Right renal pelvis (tissue), 4 donors: ENCODE measurements around the gene USP6. TPM values are rescaled to one million over a fixed set of nuclear protein-coding genes. Genes with fewer than 3 reads are reported as not detected.

ENCODE experiments used
- polyA plus RNA-seq, 4 donors: library from polyadenylated mRNA; unstranded; fragments of 120-200 nt; gene quantifications; one replicate each; pipeline ENCODE4 v1.2.1, GENCODE V29; 2013; ENCODE audit not compliant: insufficient read length in 4 of 4

Gene USP6
- polyA plus RNA-seq, 4 donors, result 3.2 to 8.4 (median 4.0) TPM

Other genes with a start within 250 kb of the USP6 start
- 1 to 10 TPM; 1.0 to 3.3 (median 1.5) TPM for gene C17orf107, start 216.5 kb upstream of the USP6 start, polyA plus RNA-seq
- gene CHRNE, start 212.9 kb upstream of the USP6 start, polyA plus RNA-seq, result 1 to 10 TPM; 1.1 to 2.7 (median 1.5) TPM
- 1 to 10 TPM; 1.4 to 3.5 (median 1.8) TPM for gene GP1BA, start 183.8 kb upstream of the USP6 start, polyA plus RNA-seq
- gene SLC25A11, start 176.0 kb upstream of the USP6 start, polyA plus RNA-seq, result 10 to 100 TPM; 78.2 to 98.0 (median 79.0) TPM
- 100 to 1,000 TPM; 131 to 144 (median 138) TPM for gene RNF167, start 175.8 kb upstream of the USP6 start, polyA plus RNA-seq
- 100 to 1,000 TPM; 376 to 513 (median 389) TPM for gene PFN1, start 167.5 kb upstream of the USP6 start, polyA plus RNA-seq
- gene ENO3, start 164.9 kb upstream of the USP6 start, polyA plus RNA-seq, result 10 to 100 TPM; 22.1 to 28.7 (median 23.7) TPM
- 100 to 1,000 TPM in 1 of 4 donors, 10 to 100 TPM in 3; 84.8 to 102 (median 95.8) TPM for gene SPAG7, start 148.2 kb upstream of the USP6 start, polyA plus RNA-seq
- gene CAMTA2, start 128.4 kb upstream of the USP6 start, polyA plus RNA-seq, result 10 to 100 TPM; 24.4 to 27.8 (median 25.3) TPM
- 1 to 10 TPM; 7.9 to 8.6 (median 8.3) TPM for gene INCA1, start 118.5 kb upstream of the USP6 start, polyA plus RNA-seq
- 10 to 100 TPM; 75.0 to 96.5 (median 86.3) TPM for gene KIF1C, start 118.1 kb upstream of the USP6 start, polyA plus RNA-seq
- gene SLC52A1, start 80.6 kb upstream of the USP6 start, polyA plus RNA-seq, result under 1 TPM; 0.21 to 0.43 (median 0.26) TPM
- 10 to 100 TPM; 11.9 to 16.8 (median 15.7) TPM for gene ZFP3, start 37.6 kb upstream of the USP6 start, polyA plus RNA-seq
- 10 to 100 TPM; 20.1 to 37.8 (median 22.0) TPM for gene ZNF232, start 4.2 kb upstream of the USP6 start, polyA plus RNA-seq
- gene ZNF594, start 75.8 kb downstream of the USP6 start, polyA plus RNA-seq, result 10 to 100 TPM; 17.3 to 23.5 (median 22.5) TPM
- gene SCIMP, start 118.8 kb downstream of the USP6 start, polyA plus RNA-seq, result 1 to 10 TPM; 1.2 to 1.8 (median 1.4) TPM
- 10 to 100 TPM; 53.7 to 65.6 (median 61.4) TPM for gene RABEP1, start 166.3 kb downstream of the USP6 start, polyA plus RNA-seq